Measurements from ENCODE around the gene IL17F.

The IL17F gene

DNA sequence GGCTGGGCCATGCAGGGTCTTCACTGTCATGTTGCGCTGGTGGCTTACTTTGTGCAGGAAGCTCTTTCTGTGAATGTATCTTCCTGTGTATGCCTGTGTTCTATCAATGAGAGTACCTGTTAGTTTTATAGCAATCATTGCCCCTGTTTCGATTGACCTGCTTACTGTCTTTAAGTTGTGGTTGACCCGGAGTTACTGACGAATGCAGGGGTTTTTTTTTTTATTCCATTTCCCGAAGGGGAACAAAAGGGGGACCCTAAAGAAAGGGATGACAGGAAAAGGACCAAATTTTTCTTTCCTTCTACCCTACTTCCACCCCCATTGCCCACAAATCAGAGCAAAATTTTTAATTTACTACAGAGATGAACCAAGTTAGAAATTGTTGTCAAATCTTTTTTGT, at the start of gene IL17F:
Gene IL17F (minus strand): TSS at position 101 of the 400 bp plus-strand sequence. CDS start 71 bp downstream, at position 30.
- no peak for DNase-seq (ENCODE audit: low spot score)

DNA sequence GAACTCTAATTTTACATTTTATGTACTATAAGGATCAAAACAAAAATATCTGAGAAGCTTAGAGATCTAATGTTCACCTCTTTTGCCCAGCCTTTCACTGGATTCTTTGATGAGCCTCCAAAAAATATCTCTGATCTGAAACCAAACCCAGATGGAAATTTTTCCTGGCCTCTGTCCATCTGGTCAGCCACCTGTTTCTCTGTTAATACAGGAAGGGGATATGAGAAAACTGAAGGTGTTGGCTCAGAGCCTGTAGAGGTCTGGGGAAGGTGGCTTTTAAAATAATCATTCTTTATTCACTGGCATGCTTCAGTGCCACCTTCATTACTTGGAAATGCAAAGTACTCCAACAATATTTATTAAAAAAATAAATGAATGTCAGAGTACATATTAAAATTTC, 48.8 kb upstream of the IL17F start:
- no peak for DNase-seq (ENCODE audit: low spot score)

DNA sequence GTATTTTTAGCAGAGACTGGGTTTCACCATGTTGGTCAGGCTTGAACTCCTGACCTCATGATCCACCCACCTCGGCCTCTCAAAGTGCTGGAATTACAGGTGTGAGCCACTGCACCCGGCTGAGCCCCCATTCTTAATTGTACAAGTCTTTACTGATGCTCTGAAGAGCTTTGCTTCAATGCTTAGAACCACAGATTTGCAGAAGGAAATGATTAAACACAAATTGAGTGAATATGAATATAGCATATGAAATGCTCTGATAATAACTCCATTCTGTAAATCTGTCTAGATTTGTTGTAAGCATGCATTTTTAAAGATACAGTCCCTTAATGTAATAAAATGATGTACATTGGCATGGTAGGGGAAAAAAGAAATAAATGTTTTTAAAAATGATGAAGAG, 44.5 kb upstream of the IL17F start:
- DNase-seq (ENCODE audit: low spot score), result no peak

- DNase-seq (ENCODE audit: low spot score), result no peak
Observed at GRCh38 chr6:52288216-52288615, 43.9 kb upstream of the IL17F start.

DNA sequence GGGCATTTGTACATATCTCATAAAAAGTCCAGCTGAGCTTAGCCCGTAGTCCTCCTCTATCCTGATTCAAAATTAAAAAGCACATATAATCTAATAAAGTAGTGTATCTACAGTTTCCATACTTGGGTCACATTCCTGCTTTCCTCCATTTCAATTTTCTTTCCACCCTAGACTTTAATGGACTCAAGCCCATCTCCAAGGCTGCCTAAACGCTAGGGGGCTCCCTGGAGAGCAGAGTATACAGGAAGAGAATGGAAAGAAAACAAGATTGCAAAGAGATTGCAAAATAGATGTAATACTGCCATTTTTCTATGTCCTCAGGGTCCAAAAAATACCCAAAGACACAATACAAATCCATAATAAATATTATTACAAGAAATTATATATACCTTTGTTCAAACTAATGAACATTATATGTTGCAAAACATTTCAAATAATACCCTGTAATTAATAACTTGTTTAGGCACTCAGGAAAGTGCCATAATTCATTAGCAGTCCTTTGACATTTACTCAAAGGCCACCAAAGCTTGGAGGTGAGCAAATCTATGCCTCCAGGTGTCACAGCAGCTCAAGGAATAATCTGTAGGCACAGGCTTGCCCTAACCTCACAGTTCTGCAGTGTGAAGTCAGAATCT, 42.6 kb upstream of the IL17F start:
- DNase-seq (ENCODE audit: low spot score), result peak; percentile 61

DNA sequence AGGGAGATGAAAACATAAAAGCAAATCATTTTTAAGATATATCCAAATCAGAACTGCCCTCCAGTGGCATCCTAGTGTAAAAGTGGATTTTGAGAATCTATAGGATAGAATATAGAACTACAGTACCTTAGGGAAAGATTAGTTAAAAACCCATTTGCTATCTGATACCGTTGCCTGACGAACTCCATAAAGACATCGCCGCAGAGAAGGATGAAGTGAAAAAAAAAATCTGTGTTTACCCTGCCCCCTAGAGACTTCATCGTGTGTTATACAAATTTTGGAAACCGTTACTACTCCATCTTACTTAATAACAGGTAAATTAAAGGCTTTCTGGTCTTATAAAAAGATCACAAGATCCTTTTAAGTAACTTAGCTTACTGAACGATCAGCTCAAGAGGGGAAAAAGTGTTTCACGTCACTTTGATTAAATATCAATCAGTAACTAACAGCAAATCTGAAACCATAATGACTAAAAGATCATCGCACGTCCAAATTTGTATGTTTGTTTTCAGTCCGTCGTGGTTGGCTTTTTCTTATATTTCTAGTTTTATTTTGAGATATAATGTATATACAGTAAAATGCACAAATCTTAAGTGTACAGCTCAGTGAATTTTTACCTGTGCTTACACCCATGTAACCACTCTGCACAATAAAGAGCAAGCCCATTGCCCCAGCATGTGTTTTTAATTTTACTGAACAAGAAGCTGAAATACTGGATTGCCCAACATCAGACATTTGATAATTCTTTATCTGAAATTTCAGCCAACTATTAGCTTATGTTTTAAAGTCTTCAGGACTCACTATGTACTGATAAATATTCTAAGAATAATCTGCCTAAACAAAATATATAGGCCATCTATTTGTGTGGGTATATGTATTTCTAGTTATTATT, 41.1 kb upstream of the IL17F start:
- no peak for DNase-seq (ENCODE audit: low spot score)

- peak; percentile 99 for DNase-seq (ENCODE audit: low spot score)
Observed at GRCh38 chr6:52284460-52285176, 40.3 kb upstream of the IL17F start, which contains the start of gene MCM3. TSS of gene MCM3 (minus strand) at chr6:52284742. CDS start at chr6:52284674, 68 bp downstream.

DNA sequence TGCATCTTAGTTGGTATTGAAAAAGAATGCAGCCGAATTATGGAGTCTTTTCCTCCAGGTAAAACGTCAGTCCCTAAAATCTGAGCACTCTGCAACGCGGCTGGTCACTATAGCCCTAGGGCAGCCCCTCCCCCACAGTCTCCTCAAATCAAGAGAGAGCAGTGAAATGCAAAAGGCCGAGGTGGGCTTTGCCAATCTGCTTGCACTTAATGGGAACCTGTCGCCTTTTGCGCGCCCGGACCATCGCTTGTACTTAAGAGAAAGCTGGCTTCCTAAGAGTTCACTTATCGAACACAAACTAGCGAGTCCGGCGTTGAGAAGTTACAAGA, 39.8 kb upstream of the IL17F start:
- DNase-seq (ENCODE audit: low spot score), result peak; percentile 33

DNA sequence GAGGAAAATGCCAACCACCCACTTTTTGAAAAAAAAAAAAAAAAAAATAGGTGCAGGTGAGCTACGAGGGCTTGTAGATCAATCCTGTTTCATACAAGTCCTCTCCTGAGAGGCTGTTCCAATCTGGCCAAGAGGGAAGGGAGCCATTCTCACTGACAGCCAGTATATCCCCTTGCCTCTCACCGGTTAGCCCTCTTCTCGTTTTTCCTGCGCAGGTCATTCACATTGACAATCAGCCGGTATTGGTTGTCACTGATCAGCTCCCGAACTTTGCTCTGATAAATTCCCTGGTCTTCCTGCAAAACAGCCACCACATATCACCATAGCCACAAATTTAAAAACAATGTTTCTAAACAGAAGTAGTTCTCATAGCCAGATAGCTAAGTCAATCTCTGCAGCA, 38.8 kb upstream of the IL17F start:
- no peak for DNase-seq (ENCODE audit: low spot score)

DNA sequence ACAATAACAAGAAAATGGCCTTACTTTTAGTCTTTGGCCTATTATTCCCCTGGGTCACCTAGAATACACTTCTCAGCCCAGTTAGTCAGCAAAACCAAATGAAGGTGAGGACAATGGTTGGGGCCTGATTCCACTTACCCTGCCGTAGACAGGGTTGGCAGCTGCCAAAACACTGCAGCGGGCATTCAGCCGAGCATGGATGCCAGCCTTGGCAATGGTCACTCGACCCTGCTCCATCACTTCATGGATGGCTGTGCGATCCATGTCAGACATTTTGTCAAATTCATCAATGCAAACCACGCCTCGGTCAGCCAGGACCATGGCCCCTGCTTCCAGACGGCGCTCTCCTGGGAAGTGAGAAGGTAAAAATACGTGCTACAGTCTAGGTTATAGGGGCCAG, 31.8 kb upstream of the IL17F start:
- no peak for DNase-seq (ENCODE audit: low spot score)

DNA sequence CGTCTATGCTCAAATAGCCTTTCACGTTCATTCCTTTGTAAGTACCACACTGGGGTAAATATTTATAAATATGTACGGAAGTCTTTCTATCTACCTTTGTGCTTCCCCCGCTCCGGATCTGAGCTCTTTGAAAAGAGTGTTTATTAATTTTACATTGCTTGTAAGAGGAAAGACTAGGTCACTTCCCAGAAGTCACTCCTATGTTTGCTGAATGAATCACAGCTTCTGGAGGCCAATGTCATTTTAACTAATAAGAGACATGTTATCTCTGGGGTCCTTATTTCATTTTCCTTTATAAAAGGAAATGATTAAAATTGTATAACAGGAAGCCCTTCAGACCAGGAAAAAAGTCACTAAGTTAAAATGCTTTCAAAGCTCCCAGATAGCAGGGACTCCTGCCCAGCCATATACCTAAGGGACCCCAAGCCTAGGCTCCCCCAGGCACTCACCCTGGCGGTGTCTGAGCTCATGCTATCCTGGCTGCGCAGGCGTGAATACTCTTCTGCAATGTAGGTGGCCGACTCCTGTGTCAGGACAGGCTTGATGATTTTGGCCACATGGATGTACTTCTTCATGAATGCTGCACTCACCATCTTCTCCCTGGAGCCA, 27.7 kb upstream of the IL17F start:
- DNase-seq (ENCODE audit: low spot score), result peak; percentile 90

GRCh38 chr6:52263709-52264540, 19.6 kb upstream of the IL17F start:
- DNase-seq (ENCODE audit: low spot score), result peak; percentile 59

GRCh38 chr6:52262620-52263344, 18.5 kb upstream of the IL17F start:
- no peak for DNase-seq (ENCODE audit: low spot score)

- DNase-seq (ENCODE audit: low spot score), result no peak
Observed at GRCh38 chr6:52261229-52261628, 16.9 kb upstream of the IL17F start.

DNA sequence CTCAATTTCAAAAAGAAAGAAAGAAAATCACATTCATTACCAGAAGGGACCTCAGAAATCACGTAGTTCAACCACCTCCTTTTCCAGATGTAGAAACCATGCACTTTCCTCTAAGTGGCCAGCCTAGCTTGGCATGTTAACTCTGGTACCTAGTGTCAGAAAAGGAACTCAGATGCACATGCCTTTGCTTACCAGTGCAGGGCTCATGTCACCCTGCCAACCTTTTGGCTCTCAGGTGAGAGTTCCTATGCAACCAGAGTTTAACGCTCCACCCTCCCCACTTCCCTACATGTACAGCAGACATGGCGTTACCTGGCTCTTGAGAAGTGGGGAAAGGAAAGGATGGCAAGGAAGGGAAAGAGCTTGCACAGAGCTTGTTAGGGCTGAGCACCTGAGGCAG, 16.3 kb upstream of the IL17F start:
- no peak for DNase-seq (ENCODE audit: low spot score)

- DNase-seq (ENCODE audit: low spot score), result no peak
Observed at GRCh38 chr6:52255434-52255833, 11.1 kb upstream of the IL17F start.

DNA sequence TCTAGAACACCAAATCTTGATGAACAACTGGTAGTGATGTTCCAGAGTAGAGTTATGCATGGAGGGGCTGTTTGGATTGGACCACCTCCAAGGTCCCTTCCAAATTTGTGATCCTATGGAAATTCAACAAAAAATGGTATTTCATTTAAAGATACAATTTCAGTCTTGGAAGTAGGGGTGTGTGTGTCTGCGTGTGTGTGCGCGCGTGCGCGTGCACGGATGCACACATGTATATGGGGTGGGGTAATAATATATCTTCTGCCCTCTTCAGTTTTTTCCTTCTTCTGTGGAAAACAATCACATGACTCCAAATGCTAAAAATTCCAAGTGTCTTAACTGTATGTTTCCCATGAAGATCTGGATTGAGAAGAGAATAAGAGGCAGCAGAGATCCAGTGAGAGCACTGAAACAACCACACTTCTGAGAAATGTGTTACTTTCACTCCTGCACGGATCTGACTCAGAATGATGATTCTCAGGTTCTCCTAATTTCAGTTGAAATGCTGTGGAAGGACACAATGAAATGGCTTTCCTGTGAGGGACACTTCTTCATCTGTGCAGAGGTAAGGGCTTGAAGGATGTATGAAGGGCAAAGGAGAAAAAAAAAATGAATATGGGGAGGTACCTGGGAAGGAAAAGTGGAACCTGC, 10.6 kb upstream of the IL17F start:
- no peak for DNase-seq (ENCODE audit: low spot score)

DNA sequence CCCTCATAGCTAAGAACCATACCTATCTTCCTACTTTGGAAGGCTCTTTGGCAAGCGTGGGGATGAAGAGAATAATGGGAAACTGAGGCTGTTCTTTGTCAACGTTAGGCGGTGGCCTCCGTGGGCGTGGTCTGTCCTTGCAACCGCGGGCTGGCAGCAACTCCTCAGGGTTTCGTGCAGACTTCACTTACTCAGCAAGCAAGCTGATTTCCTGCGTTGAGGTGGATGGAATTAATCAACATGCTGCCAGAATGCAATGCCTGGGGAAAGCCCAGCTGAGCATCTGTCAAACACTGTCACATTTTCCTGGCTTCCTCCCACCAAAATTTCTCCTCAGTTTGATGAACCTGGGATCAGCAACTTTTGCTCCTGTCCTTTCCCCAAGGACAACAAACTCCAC, 9.2 kb upstream of the IL17F start:
- no peak for DNase-seq (ENCODE audit: low spot score)

DNA sequence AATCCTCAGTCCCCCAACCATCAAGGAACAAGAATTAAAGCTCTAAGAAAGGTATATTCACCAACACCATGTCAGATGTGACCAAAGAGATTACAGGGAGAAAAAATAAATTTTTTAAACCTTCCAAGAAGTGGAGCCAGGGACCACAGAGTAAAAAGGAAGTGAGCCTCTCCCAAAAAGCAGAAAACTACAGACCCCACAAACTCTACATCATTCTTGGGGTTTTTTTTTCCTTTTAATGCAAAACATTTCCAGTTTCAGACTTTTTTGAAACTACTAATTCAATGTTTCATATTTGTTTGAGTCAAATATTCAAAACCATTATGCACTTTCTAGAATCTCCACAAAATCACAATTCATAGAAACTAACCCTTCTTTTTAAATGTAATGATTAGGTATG, 6.8 kb upstream of the IL17F start:
- no peak for DNase-seq (ENCODE audit: low spot score)

DNA sequence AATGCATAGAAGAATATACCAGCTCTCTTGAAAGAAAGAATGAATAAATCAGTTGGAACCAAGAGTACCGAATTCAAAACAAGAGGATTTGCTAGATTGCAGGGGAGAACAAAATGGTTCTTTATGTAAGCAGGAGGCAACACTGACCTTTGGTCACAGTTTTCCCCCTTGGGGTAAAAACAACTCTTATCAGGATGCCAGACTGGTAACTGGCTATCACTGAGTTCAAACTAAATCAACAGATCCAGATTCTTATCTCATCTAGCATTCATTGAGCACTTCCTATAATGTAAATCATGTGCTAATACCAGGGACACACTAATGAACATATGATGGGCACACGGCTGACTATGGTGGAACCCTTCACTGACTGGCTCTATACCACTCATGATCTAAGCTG, 4.8 kb upstream of the IL17F start:
- no peak for DNase-seq (ENCODE audit: low spot score)
